DND-41 (cell line): Measurements from ENCODE around the gene LHX6.

Experiments
- ATAC-seq: fragments of 200-7000 bp; cut with Tn5 transposase; 3 replicates; pipeline ENCODE4 v1.9.1; 2021; ENCODE audit warnings: low read depth; ENCODE audit not compliant: insufficient read depth
- DNase-seq: peaks from one replicate; pipeline ENCODE4 v3.0.0-alpha.2; 2020
- H2AFZ ChIP-seq: 2 replicates; pipeline ENCODE4 v1.6.0; 2012; ENCODE audit warnings: low read depth, low read length
- H3K27ac ChIP-seq: 2 replicates; pipeline ENCODE4 v1.5.1; 2012; ENCODE audit warnings: low read length, inconsistent platforms
- H3K27me3 ChIP-seq: fragments of 200-600 bp; sonication (generic); 2 replicates; pipeline ENCODE4 v1.6.0; 2012; ENCODE audit warnings: low read length, mild to moderate bottlenecking, inconsistent platforms; ENCODE audit not compliant: insufficient read depth, poor library complexity
- H3K36me3 ChIP-seq: 2 replicates; pipeline ENCODE4 v1.5.1; 2012; ENCODE audit warnings: low read length, inconsistent platforms; ENCODE audit not compliant: insufficient read depth
- H3K4me1 ChIP-seq: 2 replicates; pipeline ENCODE4 v1.5.1; 2012; ENCODE audit warnings: mild to moderate bottlenecking, low read length; ENCODE audit not compliant: insufficient read depth
- H3K4me2 ChIP-seq: 2 replicates; pipeline ENCODE4 v1.6.0; 2012; ENCODE audit warnings: mild to moderate bottlenecking, moderate library complexity, low read length, inconsistent platforms; ENCODE audit not compliant: insufficient read depth
- H3K4me3 ChIP-seq, 2 experiments: fragments of 200-600 bp in 1 of 2; shearing (Covaris generic) in 1 of 2; 2 replicates each; pipeline ENCODE4 v1.5.1; 2012 to 2016; ENCODE audit warnings: inconsistent platforms in 2 of 2, low read length in 2 of 2, mild to moderate bottlenecking in 2 of 2, low read depth in 1 of 2, moderate library complexity in 1 of 2
- H3K79me2 ChIP-seq: 2 replicates; pipeline ENCODE4 v1.6.0; 2012; ENCODE audit warnings: low read length, inconsistent platforms; ENCODE audit not compliant: insufficient read depth
- H3K9ac ChIP-seq: 2 replicates; pipeline ENCODE4 v1.6.0; 2012; ENCODE audit warnings: low read depth, mild to moderate bottlenecking, inconsistent platforms, low read length, moderate library complexity
- H3K9me3 ChIP-seq: 2 replicates; pipeline ENCODE4 v1.5.1; 2012; ENCODE audit warnings: low read length, moderate library complexity, mild to moderate bottlenecking, inconsistent platforms; ENCODE audit not compliant: insufficient read depth, severe bottlenecking
- H4K20me1 ChIP-seq: 2 replicates; pipeline ENCODE4 v1.6.0; 2012; ENCODE audit warnings: low read length; ENCODE audit not compliant: insufficient read depth
- EZH2 ChIP-seq: IDR thresholded peaks from 3 replicates; pipeline ENCODE4 v1.6.1; 2012; ENCODE audit warnings: borderline replicate concordance, low read depth, mild to moderate bottlenecking, moderate library complexity, low read length, inconsistent platforms; ENCODE audit not compliant: severe bottlenecking
- TF ChIP-seq, protein P1 (sequence below): IDR thresholded peaks from 2 replicates; pipeline ENCODE4 v1.5.1; 2012; ENCODE audit warnings: borderline replicate concordance, low read length, moderate library complexity, mild to moderate bottlenecking; ENCODE audit not compliant: poor library complexity, severe bottlenecking; ENCODE audit errors: extremely low read depth

LHX6 gene

GRCh38 chr9:122168356-122168755 is 60.4 kb downstream of the LHX6 start:
- H3K9ac ChIP-seq, result no peak overlapping the region
- H3K79me2 ChIP-seq, result no peaks in the 10 kb centered on the region
- no peaks in the 10 kb centered on the region for H3K9me3 ChIP-seq
- H3K36me3 ChIP-seq, result no peaks in the 10 kb centered on the region
- ATAC-seq (no peak), DNase-seq (no peak)
- no peaks in the 10 kb centered on the region for H3K4me1 ChIP-seq
- no peak overlapping the region for H3K4me3 ChIP-seq
- no peaks in the 10 kb centered on the region for H4K20me1 ChIP-seq
- no peak for TF ChIP-seq EZH2
- no peak overlapping the region for H2AFZ ChIP-seq
- peaks cover 19% of the 10 kb centered on the region for H3K27me3 ChIP-seq
- no peak overlapping the region for H3K27ac ChIP-seq
- H3K4me2 ChIP-seq, result no peak overlapping the region

DNA sequence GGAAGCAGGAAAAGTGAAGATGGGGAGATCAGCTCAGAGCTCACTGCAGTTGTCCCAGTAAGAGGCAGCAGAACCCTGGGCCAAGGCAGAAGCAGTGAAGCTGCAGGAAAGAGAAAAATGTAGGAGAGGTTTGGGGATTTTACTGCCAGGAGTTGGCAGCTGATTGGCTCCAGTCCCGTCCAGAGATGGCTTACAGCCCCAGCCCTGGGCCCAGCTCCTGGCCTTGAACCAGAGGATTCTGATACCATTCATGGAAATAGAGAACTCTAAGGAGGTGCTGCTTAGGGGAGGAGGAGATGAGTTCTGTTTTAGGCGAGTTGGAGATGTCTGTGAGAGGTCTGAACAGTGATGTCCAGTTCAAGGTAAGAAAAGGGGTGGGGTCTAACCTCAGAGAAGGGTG is 64.5 kb downstream of the LHX6 start:
- Histone ChIP-seq H4K20me1 (no peaks in the 10 kb centered on the region), H2AFZ (no peak overlapping the region), H3K4me1 (peaks cover 8% of the 10 kb centered on the region), H3K27ac (no peak overlapping the region), H3K79me2 (peaks cover 3% of the 10 kb centered on the region), H3K36me3 (no peaks in the 10 kb centered on the region), H3K9me3 (peaks cover 5% of the 10 kb centered on the region), H3K27me3 (peaks cover 4% of the 10 kb centered on the region), H3K9ac (no peak overlapping the region), H3K4me3 (no peak overlapping the region), H3K4me2 (no peak overlapping the region)
- ATAC-seq (no peak), DNase-seq (no peak)
- TF ChIP-seq, protein P1, sequence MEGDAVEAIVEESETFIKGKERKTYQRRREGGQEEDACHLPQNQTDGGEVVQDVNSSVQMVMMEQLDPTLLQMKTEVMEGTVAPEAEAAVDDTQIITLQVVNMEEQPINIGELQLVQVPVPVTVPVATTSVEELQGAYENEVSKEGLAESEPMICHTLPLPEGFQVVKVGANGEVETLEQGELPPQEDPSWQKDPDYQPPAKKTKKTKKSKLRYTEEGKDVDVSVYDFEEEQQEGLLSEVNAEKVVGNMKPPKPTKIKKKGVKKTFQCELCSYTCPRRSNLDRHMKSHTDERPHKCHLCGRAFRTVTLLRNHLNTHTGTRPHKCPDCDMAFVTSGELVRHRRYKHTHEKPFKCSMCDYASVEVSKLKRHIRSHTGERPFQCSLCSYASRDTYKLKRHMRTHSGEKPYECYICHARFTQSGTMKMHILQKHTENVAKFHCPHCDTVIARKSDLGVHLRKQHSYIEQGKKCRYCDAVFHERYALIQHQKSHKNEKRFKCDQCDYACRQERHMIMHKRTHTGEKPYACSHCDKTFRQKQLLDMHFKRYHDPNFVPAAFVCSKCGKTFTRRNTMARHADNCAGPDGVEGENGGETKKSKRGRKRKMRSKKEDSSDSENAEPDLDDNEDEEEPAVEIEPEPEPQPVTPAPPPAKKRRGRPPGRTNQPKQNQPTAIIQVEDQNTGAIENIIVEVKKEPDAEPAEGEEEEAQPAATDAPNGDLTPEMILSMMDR, result no peak
- no peak for TF ChIP-seq EZH2

GRCh38 chr9:122162415-122162814 is 66.3 kb downstream of the LHX6 start:
- H3K4me3 ChIP-seq, result no peak overlapping the region
- no peak for ATAC-seq

DNA sequence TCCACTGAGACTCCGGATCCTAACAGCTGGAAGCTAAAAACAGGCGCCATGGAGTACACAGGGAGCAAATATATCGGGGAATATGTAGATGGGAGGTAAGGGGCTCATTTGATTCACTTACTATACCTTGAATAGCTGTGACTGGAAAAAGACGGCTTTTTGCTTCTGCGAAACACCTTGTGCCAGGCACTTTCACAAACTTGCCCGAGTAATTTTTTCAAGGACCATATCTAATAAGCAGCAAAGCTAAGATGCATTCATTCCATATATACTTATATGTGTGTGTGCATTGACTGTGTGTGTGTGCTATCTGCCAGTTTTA is 68.9 kb downstream of the LHX6 start:
- Histone ChIP-seq H3K4me2 (peak overlapping the region; percentile 83), H3K27ac (no peak overlapping the region), H3K9me3 (peaks cover 5% of the 10 kb centered on the region), H3K27me3 (no peaks in the 10 kb centered on the region), H3K79me2 (peaks cover 34% of the 10 kb centered on the region), H2AFZ (peak overlapping the region; percentile 88), H3K4me3 (peak overlapping the region; percentile 51 to 79; a peak in 3 of 4 replicates), H3K4me1 (peaks cover 26% of the 10 kb centered on the region), H3K9ac (peak overlapping the region; percentile 83; the same call in 1 of the 2 replicates), H4K20me1 (no peaks in the 10 kb centered on the region; the same call in 1 of the 2 replicates), H3K36me3 (no peaks in the 10 kb centered on the region)
- TF ChIP-seq, protein P1, result no peak
- no peak for TF ChIP-seq EZH2
- no peak for ATAC-seq
- no peak for DNase-seq

More at GRCh38 chr9:122162415-122162814, 66.3 kb downstream of the LHX6 start:
- Histone ChIP-seq H3K27me3 (no peaks in the 10 kb centered on the region), H3K79me2 (peaks cover 17% of the 10 kb centered on the region), H4K20me1 (no peaks in the 10 kb centered on the region), H3K4me1 (peaks cover 21% of the 10 kb centered on the region), H3K36me3 (no peaks in the 10 kb centered on the region), H3K27ac (no peak overlapping the region), H3K4me2 (no peak overlapping the region), H3K9ac (no peak overlapping the region), H3K9me3 (peaks cover 5% of the 10 kb centered on the region), H2AFZ (no peak overlapping the region)
- no peak for TF ChIP-seq EZH2
- TF ChIP-seq, protein P1, result no peak
- DNase-seq, result no peak
